ENCODE measurements around the gene SHOX. TPM values are rescaled to one million over a fixed set of nuclear protein-coding genes. Genes with fewer than 3 reads are reported as not detected.

SHOX gene
- polyA plus RNA-seq, 1 donor (not counting 4 experiments of a cell fraction or from before 2014, with no cell fraction given), result not detected

GRCh38 chrX:642436-643240 is 12.0 kb downstream of the SHOX start:
- Histone ChIP-seq H3K79me2 (ENCODE audit: control insufficient read depth, insufficient read depth, low read length) (no peaks in the 10 kb centered on the region), H3K9ac (ENCODE audit: control insufficient read depth, extremely low read depth, insufficient read depth, low read length) (no peak overlapping the region), H3K4me2 (ENCODE audit: control insufficient read depth, extremely low read depth, insufficient read depth, low read depth, low read length) (no peak overlapping the region), H3K27me3 (ENCODE audit: control insufficient read depth, extremely low read depth, insufficient read depth, low read length) (peaks cover 29% of the 10 kb centered on the region), H3K4me3 (ENCODE audit: control insufficient read depth in 2 of 3, extremely low read depth in 1 of 3, insufficient read depth in 2 of 3, low read depth in 1 of 3, low read length in 3 of 3) (no peak overlapping the region), H2AFZ (ENCODE audit: control insufficient read depth, low read length) (no peak overlapping the region), H3K4me1 (ENCODE audit: control insufficient read depth, extremely low read depth, insufficient read depth, low read length) (no peaks in the 10 kb centered on the region), H3K9me1 (ENCODE audit: control insufficient read depth, extremely low read depth, insufficient read depth, low read length) (no peaks in the 10 kb centered on the region), H3K9me3 (ENCODE audit: control insufficient read depth, low read depth, low read length) (no peaks in the 10 kb centered on the region), H3K27ac (ENCODE audit: control insufficient read depth, insufficient read depth, low read length) (no peak overlapping the region), H3K36me3 (ENCODE audit: control insufficient read depth in 2 of 2, extremely low read depth in 1 of 2, insufficient read depth in 2 of 2, low read length in 2 of 2) (no peaks in the 10 kb centered on the region), H4K20me1 (ENCODE audit: control insufficient read depth, extremely low read depth, insufficient read depth, low read length) (no peaks in the 10 kb centered on the region)
- TF ChIP-seq, protein P1, sequence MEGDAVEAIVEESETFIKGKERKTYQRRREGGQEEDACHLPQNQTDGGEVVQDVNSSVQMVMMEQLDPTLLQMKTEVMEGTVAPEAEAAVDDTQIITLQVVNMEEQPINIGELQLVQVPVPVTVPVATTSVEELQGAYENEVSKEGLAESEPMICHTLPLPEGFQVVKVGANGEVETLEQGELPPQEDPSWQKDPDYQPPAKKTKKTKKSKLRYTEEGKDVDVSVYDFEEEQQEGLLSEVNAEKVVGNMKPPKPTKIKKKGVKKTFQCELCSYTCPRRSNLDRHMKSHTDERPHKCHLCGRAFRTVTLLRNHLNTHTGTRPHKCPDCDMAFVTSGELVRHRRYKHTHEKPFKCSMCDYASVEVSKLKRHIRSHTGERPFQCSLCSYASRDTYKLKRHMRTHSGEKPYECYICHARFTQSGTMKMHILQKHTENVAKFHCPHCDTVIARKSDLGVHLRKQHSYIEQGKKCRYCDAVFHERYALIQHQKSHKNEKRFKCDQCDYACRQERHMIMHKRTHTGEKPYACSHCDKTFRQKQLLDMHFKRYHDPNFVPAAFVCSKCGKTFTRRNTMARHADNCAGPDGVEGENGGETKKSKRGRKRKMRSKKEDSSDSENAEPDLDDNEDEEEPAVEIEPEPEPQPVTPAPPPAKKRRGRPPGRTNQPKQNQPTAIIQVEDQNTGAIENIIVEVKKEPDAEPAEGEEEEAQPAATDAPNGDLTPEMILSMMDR (optimal IDR thresholded peaks at IDR 0.05 in 1 of 3, IDR thresholded peaks at IDR 0.05 in 1 of 3, conservative IDR thresholded peaks at IDR 0.05 in 1 of 3; ENCODE audit: extremely low read depth in 1 of 3, insufficient read depth in 2 of 3, low read length in 3 of 3), result no peak
- TF ChIP-seq EZH2 (IDR thresholded peaks at IDR 0.05; ENCODE audit: low read length), result no peak
- DNase-seq (ENCODE audit: low read depth, low spot score) (no peak), FAIRE-seq (no peak)
- dilution Hi-C loops (cut with MboI; ENCODE audit: extremely low pct_ligation_motif_present, low sequenced_read_pairs), result no loop called here

DNA sequence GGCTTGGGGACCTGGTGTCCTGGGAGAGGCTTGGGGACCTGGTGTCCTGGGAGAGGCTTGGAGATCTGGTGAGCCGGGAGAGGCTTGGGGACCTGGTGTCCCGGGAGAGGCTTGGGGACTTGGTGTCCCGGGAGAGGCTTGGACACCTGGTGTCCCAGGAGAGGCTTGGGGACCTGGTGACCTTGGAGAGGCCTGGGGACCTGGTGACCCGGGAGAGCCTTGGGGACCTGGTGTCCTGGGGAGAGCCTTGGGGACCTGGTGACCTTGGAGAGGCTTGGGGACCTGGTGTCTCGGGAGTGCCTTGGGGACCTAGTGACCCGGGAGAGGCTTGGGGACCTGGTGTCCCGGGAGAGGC is 12.6 kb downstream of the SHOX start:
- Histone ChIP-seq H3K27ac (ENCODE audit: control insufficient read depth, insufficient read depth, low read length) (no peak overlapping the region), H4K20me1 (ENCODE audit: control insufficient read depth, extremely low read depth, insufficient read depth, low read length) (no peaks in the 10 kb centered on the region), H3K36me3 (ENCODE audit: control insufficient read depth in 2 of 2, extremely low read depth in 1 of 2, insufficient read depth in 2 of 2, low read length in 2 of 2) (no peaks in the 10 kb centered on the region), H3K4me1 (ENCODE audit: control insufficient read depth, extremely low read depth, insufficient read depth, low read length) (no peaks in the 10 kb centered on the region), H3K9me1 (ENCODE audit: control insufficient read depth, extremely low read depth, insufficient read depth, low read length) (no peaks in the 10 kb centered on the region), H3K9ac (ENCODE audit: control insufficient read depth, extremely low read depth, insufficient read depth, low read length) (no peak overlapping the region), H3K4me3 (ENCODE audit: control insufficient read depth in 2 of 3, extremely low read depth in 1 of 3, insufficient read depth in 2 of 3, low read depth in 1 of 3, low read length in 3 of 3) (no peak overlapping the region), H2AFZ (ENCODE audit: control insufficient read depth, low read length) (no peak overlapping the region), H3K27me3 (ENCODE audit: control insufficient read depth, extremely low read depth, insufficient read depth, low read length) (peaks cover 23% of the 10 kb centered on the region), H3K4me2 (ENCODE audit: control insufficient read depth, extremely low read depth, insufficient read depth, low read depth, low read length) (no peak overlapping the region), H3K79me2 (ENCODE audit: control insufficient read depth, insufficient read depth, low read length) (no peaks in the 10 kb centered on the region), H3K9me3 (ENCODE audit: control insufficient read depth, low read depth, low read length) (no peaks in the 10 kb centered on the region)
- dilution Hi-C loops (cut with MboI; ENCODE audit: extremely low pct_ligation_motif_present, low sequenced_read_pairs), result no loop called here
- FAIRE-seq (no peak), DNase-seq (ENCODE audit: low read depth, low spot score) (no peak)
- TF ChIP-seq EZH2 (IDR thresholded peaks at IDR 0.05; ENCODE audit: low read length), result no peak
- TF ChIP-seq, protein P1 (optimal IDR thresholded peaks at IDR 0.05 in 1 of 3, IDR thresholded peaks at IDR 0.05 in 1 of 3, conservative IDR thresholded peaks at IDR 0.05 in 1 of 3; ENCODE audit: extremely low read depth in 1 of 3, insufficient read depth in 2 of 3, low read length in 3 of 3), result no peak

Data from keratinocyte (primary cell).